ENCODE results near the gene SLC66A1. TPM values are rescaled to one million over a fixed set of nuclear protein-coding genes. Genes with fewer than 3 reads are reported as not detected.

SLC66A1 gene
- total and polyA plus RNA-seq, 2 donors (not counting 3 experiments of a cell fraction or from before 2014, with no cell fraction given): 15.3 to 32.6 TPM

- ChIA-PET CTCF (no interaction called here), POLR2A (no interaction called here)
- H2AFZ ChIP-seq (ENCODE audit: low read depth, low read length): no peak overlapping the region
- peaks cover 13% of the 10 kb centered on the region for H3K4me1 ChIP-seq (ENCODE audit: control insufficient read depth, extremely low read depth, insufficient read depth, low read length)
- peaks cover 8 to 18% of the 10 kb centered on the region in 2 experiments for H3K36me3 ChIP-seq (ENCODE audit: control insufficient read depth in 2 of 2, extremely low read depth in 1 of 2, insufficient read depth in 2 of 2, low read length in 2 of 2)
- no peaks in the 10 kb centered on the region for H3K9me1 ChIP-seq (replicated peaks; ENCODE audit: control insufficient read depth, extremely low read depth, insufficient read depth, low read length)
- H3K27me3 ChIP-seq (ENCODE audit: control insufficient read depth in 2 of 2, insufficient read depth in 2 of 2, low read length in 2 of 2): no peaks in the 10 kb centered on the region
- intact Hi-C loops (cut with micrococcal nuclease): no loop called here
- no peak overlapping the region for H3K4me2 ChIP-seq (ENCODE audit: insufficient read depth, low read length)
- no peak for TF ChIP-seq POLR2AphosphoS5 (IDR thresholded peaks at IDR 0.05; ENCODE audit: insufficient read depth, low read depth, low read length)
- TF ChIP-seq MYC (IDR thresholded peaks at IDR 0.05; ENCODE audit: low read depth, low read length): no peak
- TF ChIP-seq MAX (IDR thresholded peaks at IDR 0.05; ENCODE audit: insufficient read depth, insufficient read length): no peak
- no peak for TF ChIP-seq EZH2 (IDR thresholded peaks at IDR 0.05; ENCODE audit: borderline replicate concordance, low read depth, low read length, severe bottlenecking)
- no peak for TF ChIP-seq JUN (IDR thresholded peaks at IDR 0.05; ENCODE audit: borderline replicate concordance, insufficient read depth, insufficient read length, low read depth)
- TF ChIP-seq FOS (IDR thresholded peaks at IDR 0.05; ENCODE audit: borderline replicate concordance, insufficient read depth, low read length): no peak
- TF ChIP-seq CTCF (IDR thresholded peaks at IDR 0.05; ENCODE audit: extremely low read depth in 1 of 2, insufficient read depth in 1 of 2, low read depth in 1 of 2, low read length in 2 of 2): no peak
- TF ChIP-seq GATA2 (IDR thresholded peaks at IDR 0.05; ENCODE audit: insufficient read depth, insufficient read length, low read depth, low read length): no peak
- no peak for TF ChIP-seq POLR2A (IDR thresholded peaks at IDR 0.05; ENCODE audit: low read depth, low read length)
- H3K9me3 ChIP-seq (replicated peaks; ENCODE audit: control insufficient read depth, insufficient read depth, low read length): no peaks in the 10 kb centered on the region
- H3K79me2 ChIP-seq (ENCODE audit: control insufficient read depth, insufficient read depth, low read length): peaks cover 12% of the 10 kb centered on the region
- BruUV-seq (replicated peaks): no TSS peak
- dilution Hi-C loops (cut with MboI; ENCODE audit: extremely low pct_ligation_motif_present, low sequenced_read_pairs): no loop called here
- no peak overlapping the region for H3K27ac ChIP-seq (ENCODE audit: insufficient read depth, low read depth, low read length)
- no peak overlapping the region for H3K9ac ChIP-seq (replicated peaks; ENCODE audit: extremely low read depth, insufficient read depth, low read length)
- H4K20me1 ChIP-seq (replicated peaks; ENCODE audit: control insufficient read depth, extremely low read depth, insufficient read depth, low read length): no peaks in the 10 kb centered on the region
- DNase-seq (ENCODE audit: low read depth, low spot score) (no peak), FAIRE-seq (peak; percentile 56)
- H3K4me3 ChIP-seq (replicated peaks in 1 of 3; ENCODE audit: insufficient read depth in 1 of 3, low read depth in 1 of 3, low read length in 3 of 3): no peak overlapping the region
Observed at GRCh38 chr1:19309123-19309813, 2.9 kb upstream of the SLC66A1 start.

All from endothelial cell of umbilical vein (primary cell).